22Rv1 (cell line): Measurements from ENCODE around the gene PLS1.

Experiments
- ZFX ChIP-seq: fragments of 450-650 bp; IDR thresholded peaks from 2 replicates; pipeline ENCODE4 v1.6.1; 2017; ENCODE audit warnings: antibody characterized with exemption, borderline replicate concordance
- TF ChIP-seq, protein P1 (sequence below): fragments of 450-650 bp; IDR thresholded peaks from 2 replicates; pipeline ENCODE4 v1.5.1; 2017; ENCODE audit warnings: mild to moderate bottlenecking

DNA sequence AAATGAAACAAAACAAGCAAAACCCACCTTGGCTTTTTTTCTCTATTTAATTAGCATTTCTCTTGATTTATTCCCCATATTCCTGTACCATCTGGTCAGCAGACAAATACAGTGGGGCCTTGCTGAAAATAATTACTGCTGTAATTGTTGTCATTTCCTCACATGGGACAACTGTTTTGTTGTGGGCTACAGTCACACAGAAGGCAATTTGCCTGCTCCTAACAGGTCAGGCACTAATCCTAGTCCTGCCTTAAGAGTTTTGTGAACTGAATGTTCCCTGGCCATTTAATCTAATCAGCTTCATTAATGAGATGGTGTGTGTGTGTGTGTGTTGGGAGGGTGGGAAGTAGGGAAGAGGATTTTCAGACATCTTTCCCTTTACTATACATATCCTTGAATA lies 139.3 kb downstream of the PLS1 start:
- TF ChIP-seq, protein P1, sequence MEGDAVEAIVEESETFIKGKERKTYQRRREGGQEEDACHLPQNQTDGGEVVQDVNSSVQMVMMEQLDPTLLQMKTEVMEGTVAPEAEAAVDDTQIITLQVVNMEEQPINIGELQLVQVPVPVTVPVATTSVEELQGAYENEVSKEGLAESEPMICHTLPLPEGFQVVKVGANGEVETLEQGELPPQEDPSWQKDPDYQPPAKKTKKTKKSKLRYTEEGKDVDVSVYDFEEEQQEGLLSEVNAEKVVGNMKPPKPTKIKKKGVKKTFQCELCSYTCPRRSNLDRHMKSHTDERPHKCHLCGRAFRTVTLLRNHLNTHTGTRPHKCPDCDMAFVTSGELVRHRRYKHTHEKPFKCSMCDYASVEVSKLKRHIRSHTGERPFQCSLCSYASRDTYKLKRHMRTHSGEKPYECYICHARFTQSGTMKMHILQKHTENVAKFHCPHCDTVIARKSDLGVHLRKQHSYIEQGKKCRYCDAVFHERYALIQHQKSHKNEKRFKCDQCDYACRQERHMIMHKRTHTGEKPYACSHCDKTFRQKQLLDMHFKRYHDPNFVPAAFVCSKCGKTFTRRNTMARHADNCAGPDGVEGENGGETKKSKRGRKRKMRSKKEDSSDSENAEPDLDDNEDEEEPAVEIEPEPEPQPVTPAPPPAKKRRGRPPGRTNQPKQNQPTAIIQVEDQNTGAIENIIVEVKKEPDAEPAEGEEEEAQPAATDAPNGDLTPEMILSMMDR: no peak
- TF ChIP-seq ZFX: no peak
